Measurements from ENCODE around the gene TXNDC12. TPM values are rescaled to one million over a fixed set of nuclear protein-coding genes. Genes with fewer than 3 reads are reported as not detected.
A peak's percentile ranks its signal among the peaks of the same experiment; 100 is the strongest.
"Not testable (repeated sequence)": the region's sequence is repeated elsewhere in the genome, so short reads cannot be mapped to it uniquely, and the experiment has no call there.

Gene TXNDC12
- 48.3 and 50.6 TPM in 2 replicates for total RNA-seq (2014; rRNA removed; shearing (Covaris generic))

GRCh38 chr1:52055066-52055865 lies at the start of gene TXNDC12:
Gene TXNDC12 (minus strand): TSS chr1:52055191. CDS start chr1:52055096, 95 bp downstream.
- peak; percentile 82 for DNase-seq (ENCODE audit: low spot score)

DNA sequence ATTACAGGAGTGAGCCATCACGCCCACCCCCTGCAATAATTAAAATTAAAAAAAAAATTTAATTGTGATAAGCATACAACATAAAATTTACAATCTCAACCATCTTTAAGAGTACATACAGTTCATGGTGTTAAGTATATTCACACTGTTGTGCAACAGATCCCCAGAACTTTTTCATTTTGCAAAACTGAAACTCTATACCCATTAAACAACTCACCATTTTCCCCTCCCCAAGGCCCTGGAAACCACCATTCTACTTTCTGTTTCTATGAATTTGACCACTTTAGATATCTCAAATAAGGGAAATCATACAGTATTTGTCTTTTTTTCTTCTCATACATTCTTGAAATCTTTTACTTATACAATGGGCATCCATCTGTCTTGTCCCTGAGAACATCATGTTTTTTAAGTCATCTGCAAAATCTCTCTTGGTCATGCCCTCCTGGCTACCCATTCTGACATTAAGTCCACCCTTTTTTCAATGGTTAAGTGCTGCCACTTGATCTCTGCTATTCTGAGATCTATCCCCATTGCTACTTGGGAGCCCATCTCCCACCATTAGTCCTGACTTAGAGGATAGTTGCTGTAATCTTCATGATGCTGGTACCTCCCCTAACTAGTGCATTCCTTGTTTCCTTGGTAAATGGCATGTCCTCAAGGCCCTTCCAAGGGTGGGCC lies 47.5 kb upstream of the TXNDC12 start:
- DNase-seq (ENCODE audit: low spot score), result no peak

GRCh38 chr1:52098139-52098871 lies 43.3 kb upstream of the TXNDC12 start:
- no peak for DNase-seq (ENCODE audit: low spot score)

DNA sequence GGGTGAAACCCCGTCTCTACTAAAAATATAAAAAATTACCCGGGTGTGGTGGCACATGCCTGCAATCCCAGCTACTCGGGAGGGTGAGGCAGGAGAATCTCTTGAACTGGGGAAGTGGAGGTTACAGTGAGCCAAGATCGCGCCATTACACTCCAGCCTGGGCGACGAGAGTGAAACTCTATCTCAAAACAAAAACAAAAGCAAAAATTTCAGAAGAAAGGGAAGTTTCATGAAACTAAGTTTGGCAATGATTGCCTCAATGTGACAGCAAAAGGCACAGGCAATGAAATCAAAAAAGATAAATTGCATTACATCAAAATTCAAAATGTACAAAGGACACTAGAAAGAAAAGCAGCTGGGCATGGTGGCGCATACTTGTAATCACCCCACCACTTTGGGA lies 41.2 kb upstream of the TXNDC12 start:
- DNase-seq (ENCODE audit: low spot score), result no peak

- DNase-seq (ENCODE audit: low spot score), result not testable (repeated sequence)
These were observed 39.3 kb upstream of the TXNDC12 start for GRCh38 chr1:52094300-52094699.

DNA sequence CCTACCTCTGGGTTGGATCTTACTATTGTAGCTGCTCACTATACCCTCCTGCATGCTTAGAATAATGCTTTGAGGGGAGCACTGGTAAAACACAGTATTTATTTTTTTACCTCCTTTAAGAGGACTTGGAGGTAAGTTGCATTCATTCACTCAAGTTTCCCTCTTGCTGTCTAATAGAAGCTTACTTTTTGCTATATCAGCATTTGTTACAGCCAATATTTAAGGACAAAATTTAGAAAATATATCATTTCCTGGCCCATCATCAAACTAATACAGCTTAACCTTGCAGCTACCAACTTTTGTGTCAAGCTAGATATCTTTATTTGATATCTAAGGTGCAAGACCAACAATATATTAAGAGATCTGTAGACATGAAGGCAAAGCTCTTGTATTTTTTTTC lies 32.9 kb upstream of the TXNDC12 start:
- DNase-seq (ENCODE audit: low spot score), result not testable (repeated sequence)

DNA sequence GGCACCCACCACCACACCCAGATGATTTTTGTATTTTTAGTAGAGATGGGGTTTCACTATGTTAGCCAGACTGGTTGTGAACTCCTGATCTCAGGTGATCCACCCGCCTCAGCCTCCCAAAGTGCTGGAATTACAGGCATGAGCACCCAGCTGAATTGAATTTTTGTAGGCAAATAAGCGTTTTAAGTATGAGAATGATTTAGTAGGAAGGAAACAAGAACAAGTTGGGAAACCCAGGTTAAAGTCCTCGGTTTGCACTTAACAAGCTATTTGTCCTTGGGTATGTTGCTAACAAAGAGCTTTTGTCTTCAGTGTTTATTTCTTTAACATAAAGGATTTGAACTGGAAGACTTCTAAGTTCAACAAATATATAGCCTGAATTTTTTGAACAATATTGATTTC lies 25.0 kb upstream of the TXNDC12 start:
- no peak for DNase-seq (ENCODE audit: low spot score)

DNA sequence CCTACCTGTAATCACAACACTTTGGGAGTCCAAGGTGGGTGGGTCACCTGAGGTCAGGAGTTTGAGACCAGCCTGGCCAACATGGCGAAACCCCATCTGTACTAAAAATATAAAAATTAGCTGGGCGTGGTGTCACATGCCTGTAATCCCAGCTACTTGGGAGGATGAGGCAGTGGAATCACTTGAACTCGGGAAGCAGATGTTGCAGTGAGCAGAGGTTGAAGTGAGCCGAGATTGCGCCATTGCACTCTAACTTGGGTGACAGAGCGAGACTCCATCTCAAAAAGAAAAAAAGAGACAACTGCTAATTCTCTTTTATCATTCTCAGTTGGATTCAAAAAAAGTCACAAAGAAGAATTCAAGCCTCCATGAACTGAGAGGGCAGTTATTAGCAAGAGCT lies 22.3 kb upstream of the TXNDC12 start:
- not testable (repeated sequence) for DNase-seq (ENCODE audit: low spot score)

- DNase-seq (ENCODE audit: low spot score), result no peak
These were observed 17.3 kb upstream of the TXNDC12 start for GRCh38 chr1:52072291-52072690.

DNA sequence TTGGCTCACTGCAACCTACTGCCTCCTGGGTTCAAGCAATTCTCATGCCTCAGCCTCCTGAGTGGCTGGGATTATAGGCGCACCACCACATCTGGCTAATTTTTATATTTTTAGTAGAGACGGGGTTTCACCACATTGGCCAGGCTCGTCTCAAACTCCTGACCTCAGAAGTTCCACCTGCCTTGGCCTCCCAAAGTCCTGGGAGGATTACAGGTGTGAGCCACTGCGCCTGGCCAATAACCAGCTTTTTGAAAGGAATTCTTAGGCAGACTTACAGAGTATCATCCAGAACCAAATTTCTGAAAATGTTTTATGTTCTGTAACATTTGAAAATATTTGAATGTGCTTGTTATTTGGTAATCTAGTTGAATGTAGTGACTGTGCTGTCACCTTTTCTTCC lies 15.7 kb upstream of the TXNDC12 start:
- no peak for DNase-seq (ENCODE audit: low spot score)

DNA sequence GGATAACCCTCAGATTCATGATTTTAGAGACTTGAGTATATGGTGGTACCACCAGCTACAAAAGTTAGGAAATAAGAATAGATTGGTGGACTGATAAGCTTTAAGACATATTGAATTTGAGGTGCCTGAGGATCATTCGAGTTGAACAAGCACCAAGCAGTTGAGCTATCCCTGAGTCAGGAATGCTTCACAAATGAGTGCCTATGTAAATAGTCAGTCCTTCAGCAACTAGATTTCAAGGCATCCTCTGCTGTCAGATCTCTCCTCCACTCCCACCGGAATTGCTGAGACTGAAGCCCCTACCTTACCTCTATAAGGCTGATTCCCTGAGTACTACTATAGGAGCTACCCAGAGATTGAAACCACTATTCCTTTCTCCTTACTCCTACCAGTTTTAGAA lies 8.2 kb upstream of the TXNDC12 start:
- no peak for DNase-seq (ENCODE audit: low spot score)

DNA sequence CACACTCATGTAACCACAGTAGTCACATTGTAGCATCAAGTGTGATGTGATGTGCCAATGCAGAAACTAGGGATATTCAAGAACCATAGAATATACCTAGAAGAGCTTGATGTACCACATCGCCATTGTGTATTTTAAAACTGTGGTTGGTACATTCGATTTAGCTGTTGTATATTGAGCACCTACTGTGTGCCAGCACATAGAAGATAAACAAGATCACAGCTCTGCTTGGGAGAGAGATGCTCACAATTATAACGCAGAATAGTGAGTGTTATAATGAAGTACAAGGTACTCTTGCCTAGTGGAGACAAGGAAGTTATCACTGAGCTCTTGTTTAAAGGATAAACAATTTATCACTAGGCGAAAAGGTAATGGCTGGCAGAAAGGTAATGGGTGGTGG lies 5.8 kb upstream of the TXNDC12 start:
- no peak for DNase-seq (ENCODE audit: low spot score)

- no peak for DNase-seq (ENCODE audit: low spot score)
These were observed 4.9 kb upstream of the TXNDC12 start for GRCh38 chr1:52059888-52060287.

DNA sequence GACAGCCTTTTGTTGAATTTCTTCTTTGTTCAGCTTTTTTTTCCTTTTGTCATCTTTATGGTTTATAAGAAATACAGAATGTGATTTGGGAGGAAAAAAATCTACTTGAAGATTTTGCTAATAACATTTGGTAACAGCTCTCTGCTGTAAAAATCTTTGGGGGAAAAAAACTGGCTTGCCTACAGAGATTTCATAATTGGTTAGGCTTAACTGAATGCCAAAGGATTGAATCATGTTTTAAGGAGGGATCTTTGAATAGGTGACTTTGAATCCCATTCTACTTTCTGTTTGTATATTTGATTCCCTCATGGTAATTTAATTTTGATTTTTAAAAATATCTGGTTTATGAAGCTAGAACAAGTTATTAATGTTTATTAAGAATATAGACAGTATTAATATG lies 4.3 kb upstream of the TXNDC12 start:
- DNase-seq (ENCODE audit: low spot score), result peak; percentile 34

- DNase-seq (ENCODE audit: low spot score), result no peak
These were observed 3.0 kb upstream of the TXNDC12 start for GRCh38 chr1:52057876-52058415.

DNA sequence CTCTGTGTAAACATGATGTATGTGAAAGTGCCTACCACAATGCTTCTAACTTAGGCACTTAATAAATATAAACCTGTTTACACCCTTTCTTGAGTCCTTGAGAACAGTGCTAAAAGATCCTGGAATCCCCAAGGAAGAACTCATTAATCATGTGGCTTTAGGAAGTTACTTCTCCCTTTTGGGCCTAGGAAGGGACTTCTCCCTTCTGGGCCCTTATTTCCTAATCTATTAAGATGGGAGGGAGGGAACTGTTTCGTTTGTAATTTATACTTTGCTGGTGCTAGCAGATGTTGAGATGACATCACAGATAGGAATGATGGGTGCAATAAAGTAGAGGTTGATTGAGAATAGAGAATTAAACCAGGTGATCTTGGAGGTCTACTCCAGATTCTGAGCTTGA lies 2.3 kb upstream of the TXNDC12 start:
- no peak for DNase-seq (ENCODE audit: low spot score)

GRCh38 chr1:52056937-52057231 lies 1.9 kb upstream of the TXNDC12 start:
- DNase-seq (ENCODE audit: low spot score), result no peak

- peak; percentile 89 for DNase-seq (ENCODE audit: low spot score)
These were observed 1.4 kb upstream of the TXNDC12 start, which contains the start of gene BTF3L4 for GRCh38 chr1:52056163-52056936. Gene BTF3L4 (plus strand): TSS chr1:52056295. CDS start chr1:52059848, 3,553 bp downstream.

DNA sequence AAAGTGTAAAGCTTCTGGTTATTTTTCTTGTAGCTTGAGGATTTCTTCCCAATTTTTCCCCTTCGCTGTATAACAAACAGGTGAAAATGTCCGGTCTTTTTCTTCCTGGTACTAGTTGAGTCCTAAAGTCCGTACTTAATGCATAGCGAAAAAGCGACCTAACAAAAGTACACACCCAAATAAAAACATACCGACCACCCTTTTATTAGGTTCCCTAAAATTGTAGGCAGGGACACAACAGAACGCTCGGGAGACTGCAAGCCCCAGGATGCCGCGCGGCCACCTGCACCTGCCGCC lies 823 bp upstream of the TXNDC12 start:
- DNase-seq (ENCODE audit: low spot score), result no peak

DNA sequence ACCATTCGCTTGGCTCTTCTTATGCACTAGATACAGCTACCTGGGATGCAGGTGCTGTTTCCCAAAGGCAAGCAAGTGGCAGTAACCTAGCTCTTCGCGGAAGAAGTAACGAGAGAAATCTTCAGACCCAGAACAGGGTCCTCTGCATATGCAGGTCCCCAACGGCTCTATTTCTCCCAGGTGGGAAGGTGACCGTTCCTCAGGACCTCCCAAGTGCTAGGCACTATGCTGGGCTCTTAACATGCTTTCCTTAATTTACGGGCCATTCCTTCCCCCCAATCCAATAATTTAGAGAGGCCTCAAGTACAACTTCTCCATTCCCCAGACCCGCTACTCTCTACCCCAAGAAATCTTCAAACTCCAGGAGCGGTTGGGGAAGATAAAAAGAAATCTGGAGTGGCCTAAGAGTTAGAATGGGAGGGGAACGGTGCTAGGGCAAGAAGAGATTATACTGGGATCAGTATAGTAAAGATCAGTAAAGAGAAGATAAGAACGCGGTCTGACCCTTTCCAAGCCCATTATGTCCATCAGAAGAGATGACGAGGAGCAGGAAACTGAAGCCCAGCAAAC lies 410 bp downstream of the TXNDC12 start:
- DNase-seq (ENCODE audit: low spot score), result no peak

DNA sequence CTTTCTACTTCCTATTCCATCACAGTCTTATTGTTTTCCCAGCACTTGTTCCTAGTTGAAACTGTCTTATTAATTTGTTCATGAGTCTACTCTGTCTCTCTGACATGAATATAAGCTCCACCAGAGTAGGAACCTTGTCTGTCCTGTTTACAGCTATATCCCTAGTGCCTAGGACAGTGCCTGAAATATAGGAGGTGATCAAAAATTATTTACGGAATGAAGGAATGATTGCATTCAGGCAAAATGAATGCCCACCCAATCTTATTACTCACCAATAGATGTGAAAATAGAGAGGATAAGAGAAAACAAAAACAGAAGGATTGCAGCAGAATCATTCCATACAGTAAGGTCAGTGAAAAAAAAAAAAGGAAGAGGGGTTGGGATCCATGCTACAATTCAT lies 1.1 kb downstream of the TXNDC12 start:
- DNase-seq (ENCODE audit: low spot score), result no peak
